A673 (cell line): ENCODE data around the gene GRID2.

Source experiments
- CTCF ChIP-seq: fragments of 300-800, 200-600 bp; sonication (generic); conservative IDR thresholded peaks from 2 replicates; pipeline ENCODE4 v1.5.1; 2017; ENCODE audit warnings: low read depth, mild to moderate bottlenecking, antibody characterized with exemption, low read length, moderate library complexity, mixed read lengths
- EZH2 ChIP-seq: fragments of 200-600 bp; sonication (generic); IDR thresholded peaks from 2 replicates; pipeline ENCODE4 v1.6.1; 2017; ENCODE audit warnings: borderline replicate concordance, low read depth, mild to moderate bottlenecking, mixed read lengths, antibody characterized with exemption, low read length; ENCODE audit not compliant: poor library complexity, severe bottlenecking

GRCh38 chr4:93780080-93780479 lies 1476.3 kb downstream of the GRID2 start:
- TF ChIP-seq CTCF (no peak), EZH2 (no peak)
